HepG2 (cell line): Measurements from ENCODE around the gene TLE7. TPM values are rescaled to one million over a fixed set of nuclear protein-coding genes. Genes with fewer than 3 reads are reported as not detected.
A peak's percentile ranks its signal among the peaks of the same experiment; 100 is the strongest.

Source experiments
- ARNTL ChIP-seq: sonication (generic); formaldehyde crosslinking; IDR thresholded peaks from 2 replicates; pipeline ENCODE4 v1.4.0; 2020; ENCODE audit warnings: mild to moderate bottlenecking, missing genetic modification reagents
- DZIP1 ChIP-seq: sonication (generic); formaldehyde crosslinking; IDR thresholded peaks from 2 replicates; pipeline ENCODE4 v1.5.0; 2020; ENCODE audit warnings: mild to moderate bottlenecking, missing genetic modification reagents
- NFIB ChIP-seq: sonication (generic); formaldehyde crosslinking; IDR thresholded peaks from 2 replicates; pipeline ENCODE4 v1.9.0; 2021; ENCODE audit warnings: missing genetic modification reagents, mild to moderate bottlenecking, borderline replicate concordance
- ZBTB40 ChIP-seq, 2 experiments: fragments of 450-650 bp in 1 of 2; sonication (generic) in 1 of 2; formaldehyde crosslinking in 1 of 2; IDR thresholded peaks; 2 replicates each; pipeline versions ENCODE4 v1.6.1 to v1.8.0; 2016 to 2022; ENCODE audit warnings: antibody characterized with exemption in 1 of 2, mild to moderate bottlenecking in 1 of 2, missing genetic modification reagents in 1 of 2
- polyA plus RNA-seq, 8 experiments: library from polyadenylated mRNA; depleted of rRNA in 3 of 8; stranded (reverse) in 7 of 8; unstranded in 1 of 8; fragments of >200 nt; fragmentation: Illumina TruSeq in 4 of 8; extraction: Trizol in 4 of 8; gene quantifications; 2 replicates each; pipeline versions ENCODE4 v1.2.1 to v1.2.3, GENCODE V29; 2011 to 2016; ENCODE audit warnings: low read depth in 4 of 8, missing spikeins in 1 of 8, mixed read lengths in 1 of 8; ENCODE audit not compliant: insufficient read depth in 1 of 8
- total RNA-seq, 5 experiments: library from RNA; depleted of rRNA; stranded (reverse); fragments of >200 nt; fragmentation: Illumina TruSeq; extraction: Trizol; gene quantifications; 2 replicates each; pipeline ENCODE4 v1.2.3, GENCODE V29; 2016; ENCODE audit warnings: low read depth in 1 of 5

Gene TLE7
- total and polyA plus RNA-seq, 2 of the 13 experiments (the other 11 are each of a cell fraction or from before 2014, with no cell fraction given), result not detected

- TF ChIP-seq NFIB (CRISPR knock-in tag), result 0 out of 2 replicates have a peak, but pooled peaks have one; percentile 37
- TF ChIP-seq ARNTL (CRISPR knock-in tag), result no peak
- 0 out of 2 replicates have a peak, but pooled peaks have one; percentile 69 for TF ChIP-seq DZIP1 (CRISPR knock-in tag)
- no peak for TF ChIP-seq ZBTB40 (IDR thresholded peaks at IDR 0.05)
- TF ChIP-seq ZBTB40 (CRISPR knock-in tag; IDR thresholded peaks at IDR 0.05), result peak; percentile 4; the same call in 1 of the 2 replicates
These were observed 16.1 kb downstream of the TLE7 start (continued) for GRCh38 chr16:71425746-71426068.
